OCI-LY1 (cell line): Measurements from ENCODE around the gene ERGIC1.

Experiments
- CTCF ChIP-seq: fragments of 200-600 bp; sonication (generic), shearing (Covaris generic); IDR thresholded peaks from 2 replicates; pipeline ENCODE4 v1.5.1; 2017; ENCODE audit warnings: mild to moderate bottlenecking, antibody characterized with exemption, low read length, moderate library complexity, mixed read lengths
- EZH2 ChIP-seq: fragments of 200-600 bp; sonication (generic), shearing (Covaris generic); IDR thresholded peaks from 2 replicates; pipeline ENCODE4 v1.8.0; 2017; ENCODE audit warnings: borderline replicate concordance, mixed run types, mild to moderate bottlenecking, antibody characterized with exemption, low read length, moderate library complexity, mixed read lengths

- TF ChIP-seq CTCF (no peak), EZH2 (no peak)
Measured at GRCh38 chr5:172830876-172831662, 3.0 kb upstream of the ERGIC1 start.
